ENCODE results near the gene AKAP5.

DNA sequence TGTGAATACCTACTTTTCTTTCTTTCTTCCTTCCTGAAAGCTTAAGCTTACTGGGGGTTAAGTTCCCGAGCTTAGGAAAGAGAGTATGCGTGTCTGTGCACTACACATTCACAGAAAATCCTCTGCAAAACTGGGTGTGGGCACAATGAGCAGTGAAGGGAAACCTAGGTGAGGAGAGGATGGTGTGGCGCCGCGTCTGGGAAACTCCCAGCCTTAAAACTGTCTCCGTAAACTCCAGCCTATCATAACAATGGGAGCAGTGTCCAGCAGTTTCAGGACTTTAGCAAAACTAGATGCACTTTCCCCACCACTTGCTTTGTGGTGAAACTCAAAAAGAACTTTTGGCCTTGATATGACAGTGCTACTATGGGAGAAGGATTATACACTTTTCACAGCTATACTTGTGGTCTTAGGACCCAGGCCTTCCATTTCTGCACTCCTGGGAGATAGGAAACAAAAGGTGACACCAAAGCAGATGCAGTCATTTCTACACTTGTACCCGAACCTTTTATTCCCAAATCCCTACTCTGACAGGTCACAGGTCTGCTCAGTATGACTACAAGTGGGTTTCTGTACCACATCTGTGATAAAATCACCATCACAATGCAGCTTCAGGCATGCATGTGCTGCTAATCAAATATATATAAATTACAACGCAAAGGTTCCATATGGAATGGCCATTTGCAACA is 10.4 kb downstream of the AKAP5 start:
- TF ChIP-seq EZH2 (IDR thresholded peaks at IDR 0.05; ENCODE audit: low read length), result no peak
- TF ChIP-seq, protein P1, sequence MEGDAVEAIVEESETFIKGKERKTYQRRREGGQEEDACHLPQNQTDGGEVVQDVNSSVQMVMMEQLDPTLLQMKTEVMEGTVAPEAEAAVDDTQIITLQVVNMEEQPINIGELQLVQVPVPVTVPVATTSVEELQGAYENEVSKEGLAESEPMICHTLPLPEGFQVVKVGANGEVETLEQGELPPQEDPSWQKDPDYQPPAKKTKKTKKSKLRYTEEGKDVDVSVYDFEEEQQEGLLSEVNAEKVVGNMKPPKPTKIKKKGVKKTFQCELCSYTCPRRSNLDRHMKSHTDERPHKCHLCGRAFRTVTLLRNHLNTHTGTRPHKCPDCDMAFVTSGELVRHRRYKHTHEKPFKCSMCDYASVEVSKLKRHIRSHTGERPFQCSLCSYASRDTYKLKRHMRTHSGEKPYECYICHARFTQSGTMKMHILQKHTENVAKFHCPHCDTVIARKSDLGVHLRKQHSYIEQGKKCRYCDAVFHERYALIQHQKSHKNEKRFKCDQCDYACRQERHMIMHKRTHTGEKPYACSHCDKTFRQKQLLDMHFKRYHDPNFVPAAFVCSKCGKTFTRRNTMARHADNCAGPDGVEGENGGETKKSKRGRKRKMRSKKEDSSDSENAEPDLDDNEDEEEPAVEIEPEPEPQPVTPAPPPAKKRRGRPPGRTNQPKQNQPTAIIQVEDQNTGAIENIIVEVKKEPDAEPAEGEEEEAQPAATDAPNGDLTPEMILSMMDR (optimal IDR thresholded peaks at IDR 0.05 in 1 of 3, IDR thresholded peaks at IDR 0.05 in 1 of 3, conservative IDR thresholded peaks at IDR 0.05 in 1 of 3; ENCODE audit: extremely low read depth in 1 of 3, insufficient read depth in 2 of 3, low read length in 3 of 3), result no peak

Measured in keratinocyte (primary cell).